Thyroid gland (tissue), 4 donors: ENCODE data around the gene PINLYP.

ENCODE experiments used
- POLR2A ChIP-seq, 2 donors: fragments of 450-650 bp; IDR thresholded peaks; one replicate each; pipeline ENCODE4 v1.6.1; 2017; ENCODE audit warnings: antibody characterized with exemption in 2 of 2, mild to moderate bottlenecking in 2 of 2, moderate library complexity in 1 of 2
- TF ChIP-seq, protein P1 (sequence below), 6 experiments: fragments of 200-600 bp in 3 of 6; fragments of 450-650 bp in 3 of 6; sonication (generic) in 3 of 6; IDR thresholded peaks; one replicate each; pipeline ENCODE4 v1.5.1; 2016 to 2019; ENCODE audit warnings: antibody characterized with exemption in 6 of 6, mild to moderate bottlenecking in 2 of 6, inconsistent platforms in 1 of 6, moderate library complexity in 1 of 6

DNA sequence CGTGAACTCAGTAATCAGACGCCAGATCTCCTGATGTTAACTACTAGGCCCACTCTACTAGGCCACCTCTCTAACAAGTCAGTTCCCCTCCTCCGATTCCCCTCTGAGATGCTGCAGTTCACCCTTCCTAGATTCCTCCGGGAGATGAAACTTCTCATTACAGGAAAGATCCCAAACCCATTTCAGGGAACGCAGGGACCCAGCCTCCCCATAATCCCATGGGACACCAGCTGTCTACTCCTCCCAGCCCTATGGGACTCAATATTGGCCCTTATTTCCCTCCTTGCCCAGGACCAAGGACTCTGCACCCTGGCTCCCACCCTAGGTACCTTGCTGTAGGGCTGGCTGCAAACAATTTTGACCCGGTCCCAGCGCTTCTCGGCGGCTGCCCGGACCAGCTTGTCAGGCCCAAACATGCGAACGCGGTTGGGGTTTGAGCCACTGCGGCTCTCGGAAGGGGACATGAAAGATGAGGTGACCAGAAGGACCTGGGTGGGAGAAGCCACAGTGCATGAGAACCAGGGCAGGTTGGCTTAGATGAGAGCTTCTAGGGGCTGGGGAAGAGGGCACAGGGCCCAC is 21.2 kb upstream of the PINLYP start:
- TF ChIP-seq, protein P1, sequence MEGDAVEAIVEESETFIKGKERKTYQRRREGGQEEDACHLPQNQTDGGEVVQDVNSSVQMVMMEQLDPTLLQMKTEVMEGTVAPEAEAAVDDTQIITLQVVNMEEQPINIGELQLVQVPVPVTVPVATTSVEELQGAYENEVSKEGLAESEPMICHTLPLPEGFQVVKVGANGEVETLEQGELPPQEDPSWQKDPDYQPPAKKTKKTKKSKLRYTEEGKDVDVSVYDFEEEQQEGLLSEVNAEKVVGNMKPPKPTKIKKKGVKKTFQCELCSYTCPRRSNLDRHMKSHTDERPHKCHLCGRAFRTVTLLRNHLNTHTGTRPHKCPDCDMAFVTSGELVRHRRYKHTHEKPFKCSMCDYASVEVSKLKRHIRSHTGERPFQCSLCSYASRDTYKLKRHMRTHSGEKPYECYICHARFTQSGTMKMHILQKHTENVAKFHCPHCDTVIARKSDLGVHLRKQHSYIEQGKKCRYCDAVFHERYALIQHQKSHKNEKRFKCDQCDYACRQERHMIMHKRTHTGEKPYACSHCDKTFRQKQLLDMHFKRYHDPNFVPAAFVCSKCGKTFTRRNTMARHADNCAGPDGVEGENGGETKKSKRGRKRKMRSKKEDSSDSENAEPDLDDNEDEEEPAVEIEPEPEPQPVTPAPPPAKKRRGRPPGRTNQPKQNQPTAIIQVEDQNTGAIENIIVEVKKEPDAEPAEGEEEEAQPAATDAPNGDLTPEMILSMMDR (IDR thresholded peaks at IDR 0.05): no peak
- TF ChIP-seq POLR2A (IDR thresholded peaks at IDR 0.05): no peak
